ENCODE data around the gene GLB1L2.

The GLB1L2 gene

GRCh38 chr11:134313379-134313778 lies 18.4 kb upstream of the GLB1L2 start:
- no peak for TF ChIP-seq REST (IDR thresholded peaks at IDR 0.05; ENCODE audit: low read depth)
- TF ChIP-seq FOXM1 (IDR thresholded peaks at IDR 0.05; ENCODE audit: borderline replicate concordance, low read depth): no peak
- TF ChIP-seq, protein P1, sequence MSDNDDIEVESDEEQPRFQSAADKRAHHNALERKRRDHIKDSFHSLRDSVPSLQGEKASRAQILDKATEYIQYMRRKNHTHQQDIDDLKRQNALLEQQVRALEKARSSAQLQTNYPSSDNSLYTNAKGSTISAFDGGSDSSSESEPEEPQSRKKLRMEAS (IDR thresholded peaks at IDR 0.05): no peak
- no peak for TF ChIP-seq ZBTB7A (IDR thresholded peaks at IDR 0.05; ENCODE audit: low read depth)
- TF ChIP-seq EP300 (IDR thresholded peaks at IDR 0.05; ENCODE audit: borderline replicate concordance): no peak
- TF ChIP-seq YY1 (IDR thresholded peaks at IDR 0.05; ENCODE audit: low read depth): no peak
- no peak for TF ChIP-seq CEBPB (IDR thresholded peaks at IDR 0.05)
- no peak for TF ChIP-seq NFIC (IDR thresholded peaks at IDR 0.05)
- no peak for TF ChIP-seq CREB1 (IDR thresholded peaks at IDR 0.05; ENCODE audit: low read depth)

- no peak for TF ChIP-seq YY1 (IDR thresholded peaks at IDR 0.05; ENCODE audit: low read depth)
Measured at GRCh38 chr11:134313821-134314607, 17.8 kb upstream of the GLB1L2 start.

- TF ChIP-seq RAD21 (IDR thresholded peaks at IDR 0.05; ENCODE audit: low read depth): no peak
- no peak for TF ChIP-seq YY1 (IDR thresholded peaks at IDR 0.05; ENCODE audit: low read depth)
- TF ChIP-seq CREB1 (IDR thresholded peaks at IDR 0.05; ENCODE audit: low read depth): no peak
- no peak for TF ChIP-seq EGR1 (IDR thresholded peaks at IDR 0.05)
- no peak for TF ChIP-seq FOXM1 (IDR thresholded peaks at IDR 0.05; ENCODE audit: borderline replicate concordance, low read depth)
- no peak for TF ChIP-seq CEBPB (IDR thresholded peaks at IDR 0.05)
- no peak for TF ChIP-seq ZBTB7A (IDR thresholded peaks at IDR 0.05; ENCODE audit: low read depth)
- TF ChIP-seq TCF12 (IDR thresholded peaks at IDR 0.05; ENCODE audit: low read depth): no peak
- TF ChIP-seq TEAD4 (IDR thresholded peaks at IDR 0.05): no peak
- TF ChIP-seq, protein P1 (IDR thresholded peaks at IDR 0.05): no peak
- TF ChIP-seq TAF1 (IDR thresholded peaks at IDR 0.05; ENCODE audit: low read depth): no peak
- no peak for TF ChIP-seq NFIC (IDR thresholded peaks at IDR 0.05)
- no peak for TF ChIP-seq REST (IDR thresholded peaks at IDR 0.05; ENCODE audit: low read depth)
- TF ChIP-seq, protein P2, sequence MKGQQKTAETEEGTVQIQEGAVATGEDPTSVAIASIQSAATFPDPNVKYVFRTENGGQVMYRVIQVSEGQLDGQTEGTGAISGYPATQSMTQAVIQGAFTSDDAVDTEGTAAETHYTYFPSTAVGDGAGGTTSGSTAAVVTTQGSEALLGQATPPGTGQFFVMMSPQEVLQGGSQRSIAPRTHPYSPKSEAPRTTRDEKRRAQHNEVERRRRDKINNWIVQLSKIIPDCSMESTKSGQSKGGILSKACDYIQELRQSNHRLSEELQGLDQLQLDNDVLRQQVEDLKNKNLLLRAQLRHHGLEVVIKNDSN (IDR thresholded peaks at IDR 0.05): no peak
- no peak for TF ChIP-seq EP300 (IDR thresholded peaks at IDR 0.05; ENCODE audit: borderline replicate concordance)
Measured at GRCh38 chr11:134317103-134317502, 14.7 kb upstream of the GLB1L2 start.

GRCh38 chr11:134322553-134322952 lies 9.2 kb upstream of the GLB1L2 start:
- TF ChIP-seq, protein P2 (IDR thresholded peaks at IDR 0.05): no peak
- TF ChIP-seq TEAD4 (IDR thresholded peaks at IDR 0.05): no peak
- TF ChIP-seq TCF12 (IDR thresholded peaks at IDR 0.05; ENCODE audit: low read depth): no peak
- TF ChIP-seq EGR1 (IDR thresholded peaks at IDR 0.05): no peak
- no peak for TF ChIP-seq ZBTB7A (IDR thresholded peaks at IDR 0.05; ENCODE audit: low read depth)
- TF ChIP-seq, protein P1 (IDR thresholded peaks at IDR 0.05): no peak
- no peak for TF ChIP-seq FOXM1 (IDR thresholded peaks at IDR 0.05; ENCODE audit: borderline replicate concordance, low read depth)
- TF ChIP-seq RAD21 (IDR thresholded peaks at IDR 0.05; ENCODE audit: low read depth): no peak
- no peak for TF ChIP-seq REST (IDR thresholded peaks at IDR 0.05; ENCODE audit: low read depth)
- no peak for TF ChIP-seq EP300 (IDR thresholded peaks at IDR 0.05; ENCODE audit: borderline replicate concordance)
- no peak for TF ChIP-seq TAF1 (IDR thresholded peaks at IDR 0.05; ENCODE audit: low read depth)
- TF ChIP-seq CREB1 (IDR thresholded peaks at IDR 0.05; ENCODE audit: low read depth): no peak
- TF ChIP-seq CEBPB (IDR thresholded peaks at IDR 0.05): no peak
- TF ChIP-seq YY1 (IDR thresholded peaks at IDR 0.05; ENCODE audit: low read depth): no peak
- TF ChIP-seq NFIC (IDR thresholded peaks at IDR 0.05): no peak

Data from Ishikawa (cell line).